SK-N-MC (cell line): ENCODE results near the gene BOC.

ENCODE experiments used
- DNase-seq: peaks from one replicate; pipeline ENCODE4 v3.0.0-alpha.2; 2011; ENCODE audit warnings: low read depth, low spot score
- H3K27ac ChIP-seq: fragments of 200-600 bp; sonication (generic); 2 replicates; pipeline ENCODE4 v1.5.1; 2016; ENCODE audit warnings: mixed run types
- H3K36me3 ChIP-seq: fragments of 200-600 bp; sonication (generic); 2 replicates; pipeline ENCODE4 v1.6.1; 2017; ENCODE audit warnings: antibody characterized with exemption, low read length, mixed read lengths; ENCODE audit not compliant: insufficient read depth
- H3K4me3 ChIP-seq: fragments of 200-600 bp; sonication (generic); 2 replicates; pipeline ENCODE4 v1.5.1; 2016
- H3K9ac ChIP-seq: fragments of 200-600 bp; sonication (generic); 2 replicates; pipeline ENCODE4 v1.8.0; 2017; ENCODE audit warnings: mixed run types, mixed read lengths; ENCODE audit not compliant: insufficient read length
- H3K9me3 ChIP-seq: fragments of 200-600 bp; sonication (generic); 2 replicates; pipeline ENCODE4 v1.6.1; 2017; ENCODE audit warnings: low read depth, mild to moderate bottlenecking, antibody characterized with exemption, low read length, moderate library complexity, mixed read lengths
- EZH2 ChIP-seq: fragments of 200-600 bp; sonication (generic); IDR thresholded peaks from one replicate; pipeline ENCODE4 v1.6.1; 2017; ENCODE audit warnings: antibody characterized with exemption
- FOXP2 ChIP-seq: optimal IDR thresholded peaks from 2 replicates; pipeline ENCODE3; 2011; ENCODE audit warnings: mild to moderate bottlenecking, moderate library complexity; ENCODE audit not compliant: insufficient read depth; ENCODE audit errors: extremely low read length, control extremely low read depth
- POLR2AphosphoS5 ChIP-seq: IDR thresholded peaks from 2 replicates; pipeline ENCODE4 v1.6.1; 2012; ENCODE audit warnings: mild to moderate bottlenecking, low read depth, low read length, borderline replicate concordance

BOC gene

DNA sequence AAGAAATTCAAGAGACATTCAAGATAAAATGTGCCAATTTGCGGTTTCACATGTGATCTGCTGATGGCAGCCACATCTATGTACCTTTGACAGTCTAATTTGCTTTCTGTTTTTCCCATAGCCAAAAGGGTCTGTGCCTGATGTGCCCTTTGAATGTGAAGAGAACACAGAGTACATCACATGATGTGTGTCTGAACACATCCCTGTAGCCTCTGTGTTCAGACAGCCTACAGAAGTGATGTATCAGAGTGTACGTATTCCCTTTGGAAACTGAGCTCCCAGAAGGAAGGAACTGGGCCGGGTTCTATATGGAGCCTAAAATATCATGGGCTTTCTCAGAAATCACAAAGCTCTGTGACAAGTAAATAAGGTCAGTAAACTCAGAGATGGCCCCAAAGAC, 52.4 kb downstream of the BOC start:
- TF ChIP-seq EZH2 = no peak
- no peak for TF ChIP-seq FOXP2
- no peak for TF ChIP-seq POLR2AphosphoS5
- no peak overlapping the region for H3K4me3 ChIP-seq
- no peaks in the 10 kb centered on the region for H3K9me3 ChIP-seq
- DNase-seq = no peak
- H3K9ac ChIP-seq = no peak overlapping the region
- H3K27ac ChIP-seq = no peak overlapping the region
- H3K36me3 ChIP-seq = no peaks in the 10 kb centered on the region

DNA sequence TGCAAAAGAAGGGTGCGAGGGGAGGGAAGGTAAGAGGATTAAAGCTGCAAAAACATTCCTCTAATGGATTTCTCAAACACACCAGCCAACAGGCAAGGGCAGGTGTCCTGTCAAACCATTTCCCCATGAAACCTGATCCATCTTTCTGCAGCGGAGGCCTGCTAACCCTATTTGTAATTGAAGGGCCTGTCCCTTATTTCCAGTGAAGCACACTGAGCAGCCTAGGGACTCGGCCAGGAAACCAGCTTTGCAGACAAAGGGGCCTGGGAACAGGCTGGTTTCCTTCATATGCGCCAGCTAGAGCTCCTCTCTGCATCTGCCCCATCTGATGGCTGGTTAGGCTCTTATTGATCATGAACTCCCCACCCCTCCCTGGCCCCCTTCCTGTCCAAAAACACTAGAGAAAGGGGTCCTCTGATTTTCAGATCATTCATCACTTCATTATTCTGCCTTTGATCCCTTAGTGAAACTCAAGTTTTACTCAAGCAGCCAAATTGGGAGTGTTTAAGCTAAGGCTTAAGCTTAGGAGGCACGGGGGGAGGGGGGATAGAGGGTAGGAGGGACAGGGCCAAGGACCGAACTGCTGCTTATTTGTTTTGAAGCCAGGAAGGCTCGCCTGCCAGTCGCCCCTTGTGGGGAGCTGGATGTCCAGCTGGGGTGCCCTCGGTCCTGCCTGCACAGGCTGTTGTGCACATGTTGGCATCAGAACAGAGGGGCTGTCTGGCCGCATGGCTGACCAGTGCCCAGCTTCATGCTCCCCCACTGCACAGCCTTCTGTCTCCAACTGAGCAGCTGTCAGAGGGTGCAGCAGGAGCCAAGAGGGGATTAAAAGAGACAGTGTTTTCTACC, 53.1 kb downstream of the BOC start:
- Histone ChIP-seq H3K9me3 (no peaks in the 10 kb centered on the region), H3K27ac (no peak overlapping the region), H3K9ac (no peak overlapping the region), H3K36me3 (no peaks in the 10 kb centered on the region), H3K4me3 (no peak overlapping the region)
- TF ChIP-seq EZH2 (no peak), FOXP2 (no peak), POLR2AphosphoS5 (no peak)
- DNase-seq = no peak

DNA sequence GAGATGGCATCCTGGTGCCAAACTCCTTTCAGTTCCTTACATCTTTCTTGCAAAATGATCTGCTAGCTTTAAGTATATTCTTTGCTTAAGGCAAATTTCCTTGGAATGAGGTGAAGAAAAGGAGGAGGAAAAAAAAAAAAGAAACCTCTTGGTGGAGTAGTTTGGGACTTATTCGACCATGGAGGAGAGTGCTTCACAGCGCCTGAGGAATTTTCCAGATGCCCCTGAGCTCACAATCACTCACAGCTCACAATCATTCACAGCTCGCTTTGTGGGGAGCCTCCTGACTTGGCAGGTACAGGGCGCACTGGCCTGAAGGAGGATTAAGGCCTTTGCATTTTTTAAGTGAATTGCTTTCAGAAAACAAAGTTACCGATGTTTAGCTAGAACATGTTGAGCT, 53.9 kb downstream of the BOC start:
- Histone ChIP-seq H3K36me3 (no peaks in the 10 kb centered on the region), H3K9ac (no peak overlapping the region), H3K27ac (peak overlapping the region; percentile 49; the same call in 1 of the 2 replicates), H3K4me3 (no peak overlapping the region), H3K9me3 (no peaks in the 10 kb centered on the region)
- no peak for DNase-seq
- TF ChIP-seq POLR2AphosphoS5 (no peak), FOXP2 (no peak), EZH2 (no peak)

DNA sequence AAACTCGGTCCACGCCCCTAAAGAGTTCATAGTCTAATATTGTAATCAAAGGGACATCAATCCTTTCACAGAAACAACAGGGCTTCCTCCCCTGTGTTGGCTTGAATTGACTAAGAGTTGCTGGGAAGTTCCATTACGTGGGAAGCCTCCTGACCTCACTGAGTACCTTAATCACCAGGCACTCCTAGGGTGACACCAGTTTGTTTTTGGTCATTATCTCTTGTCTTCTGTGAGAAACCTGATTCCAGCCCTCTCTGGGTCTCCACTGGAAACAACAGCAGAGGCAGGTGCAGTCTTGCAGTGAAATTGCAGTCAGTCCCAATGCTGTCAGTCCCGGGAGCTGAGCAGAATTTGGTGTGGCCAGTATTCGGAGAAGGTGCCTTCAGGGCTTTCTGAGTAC, 55.4 kb downstream of the BOC start:
- no peak for DNase-seq
- H3K4me3 ChIP-seq = no peak overlapping the region
- H3K27ac ChIP-seq = no peak overlapping the region
- no peaks in the 10 kb centered on the region for H3K36me3 ChIP-seq
- no peaks in the 10 kb centered on the region for H3K9me3 ChIP-seq
- TF ChIP-seq POLR2AphosphoS5 (no peak), FOXP2 (no peak), EZH2 (no peak)
- H3K9ac ChIP-seq = no peak overlapping the region

DNA sequence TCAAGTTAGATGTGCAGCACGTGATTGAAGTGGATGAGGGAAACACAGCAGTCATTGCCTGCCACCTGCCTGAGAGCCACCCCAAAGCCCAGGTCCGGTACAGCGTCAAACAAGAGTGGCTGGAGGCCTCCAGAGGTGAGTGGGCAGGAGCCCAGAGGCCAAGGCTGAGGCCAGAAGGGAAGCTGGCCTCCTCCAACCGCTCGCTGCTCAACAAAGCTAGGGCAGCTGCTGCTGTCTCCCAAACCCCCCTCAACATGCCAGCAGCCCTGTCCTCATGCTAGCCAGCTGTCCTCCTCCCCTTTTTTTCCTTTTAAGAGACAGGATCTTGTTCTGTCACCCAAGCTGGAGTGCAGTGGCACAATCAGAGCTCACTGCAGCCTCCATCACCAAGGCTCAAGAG, 57.0 kb downstream of the BOC start:
- TF ChIP-seq FOXP2 (no peak), EZH2 (no peak), POLR2AphosphoS5 (no peak)
- peak overlapping the region; percentile 17; the same call in 1 of the 2 replicates for H3K27ac ChIP-seq
- no peak overlapping the region for H3K4me3 ChIP-seq
- H3K9me3 ChIP-seq = no peaks in the 10 kb centered on the region
- no peaks in the 10 kb centered on the region for H3K36me3 ChIP-seq
- DNase-seq = no peak
- H3K9ac ChIP-seq = no peak overlapping the region

DNA sequence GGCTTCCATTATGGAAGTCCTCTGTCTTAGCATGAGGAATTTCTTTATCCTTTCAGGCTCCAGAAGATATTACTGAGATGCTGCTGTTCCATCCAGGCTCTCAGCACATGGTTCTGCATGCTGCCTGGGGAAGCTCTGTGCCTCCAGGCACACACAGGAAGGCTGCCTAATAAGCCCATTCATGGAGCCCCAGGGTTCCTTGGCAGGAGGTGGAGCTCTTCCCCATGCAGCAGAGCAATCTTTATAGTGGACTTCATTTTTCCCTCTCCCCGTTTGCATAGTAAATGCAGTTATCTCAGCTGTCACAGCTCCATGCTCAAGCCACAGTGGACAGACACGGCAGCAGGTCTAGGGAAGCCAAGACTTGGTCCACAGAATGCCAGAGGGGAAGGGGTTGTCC, 57.6 kb downstream of the BOC start:
- TF ChIP-seq EZH2 = no peak
- Histone ChIP-seq H3K9me3 (no peaks in the 10 kb centered on the region), H3K9ac (no peak overlapping the region), H3K27ac (peak overlapping the region; percentile 17; the same call in 1 of the 2 replicates), H3K36me3 (no peaks in the 10 kb centered on the region), H3K4me3 (peak overlapping the region; percentile 43)
- DNase-seq = peak; percentile 59

DNA sequence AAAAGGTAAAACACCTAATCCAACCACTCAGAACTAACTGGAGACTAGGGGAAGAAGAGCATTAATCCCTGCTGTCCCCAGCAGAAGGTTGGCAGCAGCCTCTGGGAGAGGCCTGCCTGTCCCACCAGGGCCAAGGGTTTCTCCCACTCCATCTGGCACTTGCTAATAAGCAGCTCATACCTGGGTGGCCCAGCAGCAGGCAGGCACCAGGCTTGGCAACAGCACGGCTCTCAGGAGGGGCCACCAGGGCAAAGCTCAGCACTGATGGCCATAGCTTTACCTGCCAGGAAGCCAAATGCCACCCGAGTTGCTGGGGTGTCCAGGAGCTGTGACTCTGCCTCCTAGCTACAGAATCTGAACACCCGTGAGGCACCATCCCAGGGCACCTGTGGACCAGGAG, 58.3 kb downstream of the BOC start:
- H3K27ac ChIP-seq = no peak overlapping the region
- DNase-seq = no peak
- no peak overlapping the region for H3K4me3 ChIP-seq
- no peaks in the 10 kb centered on the region for H3K9me3 ChIP-seq
- H3K9ac ChIP-seq = no peak overlapping the region
- H3K36me3 ChIP-seq = no peaks in the 10 kb centered on the region
- TF ChIP-seq POLR2AphosphoS5 = no peak

DNA sequence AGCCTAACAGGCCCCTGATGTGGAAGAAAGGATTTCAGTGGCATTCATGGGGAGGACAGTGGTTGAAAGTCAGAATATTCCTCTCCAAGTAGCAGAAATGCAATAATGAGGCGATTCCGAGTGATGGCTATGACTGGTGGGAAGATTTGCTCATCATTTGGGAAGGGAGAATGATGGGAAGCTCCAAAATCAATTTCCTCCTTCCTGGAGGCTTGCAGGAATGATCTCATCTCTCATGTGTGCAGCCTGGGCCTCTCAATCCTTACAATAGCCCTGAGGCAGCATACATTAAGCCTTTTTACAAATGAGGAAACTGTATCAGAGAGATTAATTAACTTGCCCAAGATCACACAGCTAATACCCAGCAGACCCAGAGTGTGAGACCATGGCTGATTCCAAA, 58.7 kb downstream of the BOC start:
- no peak for DNase-seq
- TF ChIP-seq EZH2 (no peak), POLR2AphosphoS5 (no peak), FOXP2 (no peak)
- Histone ChIP-seq H3K4me3 (no peak overlapping the region), H3K27ac (no peak overlapping the region), H3K9me3 (no peaks in the 10 kb centered on the region), H3K36me3 (no peaks in the 10 kb centered on the region), H3K9ac (no peak overlapping the region)

DNA sequence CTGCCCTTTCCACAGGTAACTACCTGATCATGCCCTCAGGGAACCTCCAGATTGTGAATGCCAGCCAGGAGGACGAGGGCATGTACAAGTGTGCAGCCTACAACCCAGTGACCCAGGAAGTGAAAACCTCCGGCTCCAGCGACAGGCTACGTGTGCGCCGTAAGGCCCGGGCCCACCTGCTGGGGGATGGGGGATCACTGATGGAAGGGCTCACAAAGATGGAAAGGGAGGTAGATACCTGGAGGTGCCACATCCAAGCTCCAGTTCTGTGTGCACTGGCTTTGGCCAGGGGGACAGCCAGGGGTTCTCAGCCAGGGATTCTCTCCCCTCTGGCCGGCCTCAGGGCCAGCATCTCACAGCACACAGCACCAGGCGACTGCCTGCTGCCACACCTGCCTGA, 59.4 kb downstream of the BOC start:
- no peak overlapping the region for H3K4me3 ChIP-seq
- no peak for TF ChIP-seq POLR2AphosphoS5
- TF ChIP-seq EZH2 = no peak
- no peak for TF ChIP-seq FOXP2
- no peaks in the 10 kb centered on the region for H3K36me3 ChIP-seq
- no peak overlapping the region for H3K27ac ChIP-seq
- no peak overlapping the region for H3K9ac ChIP-seq
- no peaks in the 10 kb centered on the region for H3K9me3 ChIP-seq
- no peak for DNase-seq
